HG02623 (cell line): ENCODE data around the gene RUNX1.

Source experiments
- ATAC-seq: cut with Tn5 transposase; IDR thresholded peaks from one replicate; pipeline ENCODE4 v1.9.1; 2021; ENCODE audit warnings: moderate library complexity; ENCODE audit not compliant: unreplicated experiment

RUNX1 gene

GRCh38 chr21:34797921-34798535, 251.1 kb downstream of the RUNX1 start:
- no peak for ATAC-seq

GRCh38 chr21:34797201-34797525, 251.9 kb downstream of the RUNX1 start:
- no peak for ATAC-seq

- no peak for ATAC-seq
Measured at GRCh38 chr21:34796518-34797200, 252.4 kb downstream of the RUNX1 start.

- ATAC-seq = no peak
Measured at GRCh38 chr21:34795548-34796180, 253.4 kb downstream of the RUNX1 start.

- ATAC-seq = no peak
Measured at GRCh38 chr21:34795175-34795547, 253.9 kb downstream of the RUNX1 start.

GRCh38 chr21:34794686-34795085, 254.4 kb downstream of the RUNX1 start:
- ATAC-seq = no peak

- no peak for ATAC-seq
Measured at GRCh38 chr21:34793471-34793870, 255.6 kb downstream of the RUNX1 start.

GRCh38 chr21:34792504-34793089, 256.5 kb downstream of the RUNX1 start:
- ATAC-seq = no peak

GRCh38 chr21:34791776-34792503, 257.2 kb downstream of the RUNX1 start:
- no peak for ATAC-seq

GRCh38 chr21:34790834-34791233, 258.3 kb downstream of the RUNX1 start:
- ATAC-seq = no peak

GRCh38 chr21:34790341-34790740, 258.8 kb downstream of the RUNX1 start:
- ATAC-seq = no peak

GRCh38 chr21:34788879-34789278, 260.2 kb downstream of the RUNX1 start:
- no peak for ATAC-seq

GRCh38 chr21:34783815-34784214, 265.3 kb downstream of the RUNX1 start:
- no peak for ATAC-seq

GRCh38 chr21:34782506-34783360, 266.4 kb downstream of the RUNX1 start:
- no peak for ATAC-seq

- no peak for ATAC-seq
Measured at GRCh38 chr21:34781526-34781925, 267.6 kb downstream of the RUNX1 start.

GRCh38 chr21:34779860-34780259, 269.2 kb downstream of the RUNX1 start:
- ATAC-seq = no peak

GRCh38 chr21:34775793-34776192, 273.3 kb downstream of the RUNX1 start:
- ATAC-seq = no peak

- ATAC-seq = no peak
Measured at GRCh38 chr21:34774750-34775149, 274.4 kb downstream of the RUNX1 start.

- no peak for ATAC-seq
Measured at GRCh38 chr21:34771512-34772028, 277.5 kb downstream of the RUNX1 start.

GRCh38 chr21:34770576-34770975, 278.5 kb downstream of the RUNX1 start:
- ATAC-seq = no peak
